Stomach smooth muscle (tissue), 2 donors: ENCODE data around the gene OXT.

ENCODE experiments used
- H3K27ac ChIP-seq: one replicate; pipeline ENCODE4 v1.7.0; 2013; ENCODE audit warnings: mild to moderate bottlenecking, low read length, inconsistent platforms
- H3K27me3 ChIP-seq, 2 donors: one replicate each; pipeline ENCODE4 v1.7.0; 2013; ENCODE audit warnings: low read length in 2 of 2; ENCODE audit not compliant: insufficient read depth in 2 of 2, control insufficient read depth in 1 of 2
- H3K36me3 ChIP-seq, 2 donors: one replicate each; pipeline ENCODE4 v1.7.0; 2013; ENCODE audit warnings: low read length in 2 of 2; ENCODE audit not compliant: control insufficient read depth in 2 of 2, insufficient read depth in 2 of 2
- H3K4me1 ChIP-seq: one replicate; pipeline ENCODE4 v1.7.0; 2013; ENCODE audit warnings: low read length; ENCODE audit not compliant: control insufficient read depth, insufficient read depth
- H3K4me3 ChIP-seq, 2 donors: one replicate each; pipeline ENCODE4 v1.7.0; 2013; ENCODE audit warnings: low read length in 2 of 2
- H3K9ac ChIP-seq, 2 donors: one replicate each; pipeline ENCODE4 v1.7.0; 2013; ENCODE audit warnings: low read length in 2 of 2, mild to moderate bottlenecking in 1 of 2
- H3K9me3 ChIP-seq, 2 donors: one replicate each; pipeline ENCODE4 v1.7.0; 2013; ENCODE audit warnings: low read length in 2 of 2; ENCODE audit not compliant: control insufficient read depth in 2 of 2
- donor health status: healthy.
- donor health status: Pancreatic carcinoma.

OXT gene

GRCh38 chr20:3105256-3106137, 34.1 kb downstream of the OXT start:
- Histone ChIP-seq H3K4me1 (no peaks in the 10 kb centered on the region), H3K27me3 (no peaks in the 10 kb centered on the region), H3K9ac (no peak overlapping the region), H3K36me3 (peaks cover 4 to 17% of the 10 kb centered on the region in 2 donors), H3K4me3 (no peak overlapping the region), H3K27ac (no peak overlapping the region), H3K9me3 (no peaks in the 10 kb centered on the region)

GRCh38 chr20:3106185-3106584, 34.8 kb downstream of the OXT start:
- H3K36me3 ChIP-seq = peaks cover 4 to 17% of the 10 kb centered on the region in 2 donors
- no peaks in the 10 kb centered on the region for H3K27me3 ChIP-seq
- H3K9ac ChIP-seq = no peak overlapping the region
- H3K4me3 ChIP-seq = no peak overlapping the region
- H3K4me1 ChIP-seq = no peaks in the 10 kb centered on the region
- H3K9me3 ChIP-seq = no peaks in the 10 kb centered on the region
- no peak overlapping the region for H3K27ac ChIP-seq

GRCh38 chr20:3106658-3107463, 35.4 kb downstream of the OXT start:
- Histone ChIP-seq H3K4me1 (peaks cover 2% of the 10 kb centered on the region), H3K27me3 (no peaks in the 10 kb centered on the region), H3K36me3 (peaks cover 4 to 17% of the 10 kb centered on the region in 2 donors), H3K27ac (no peak overlapping the region), H3K9me3 (no peaks in the 10 kb centered on the region), H3K9ac (no peak overlapping the region), H3K4me3 (no peak overlapping the region)

GRCh38 chr20:3107464-3108025, 36.1 kb downstream of the OXT start:
- peaks cover 4 to 17% of the 10 kb centered on the region in 2 donors for H3K36me3 ChIP-seq
- no peaks in the 10 kb centered on the region for H3K9me3 ChIP-seq
- no peak overlapping the region for H3K9ac ChIP-seq

GRCh38 chr20:3109350-3110302, 38.2 kb downstream of the OXT start:
- no peak overlapping the region for H3K27ac ChIP-seq
- H3K4me3 ChIP-seq = no peak overlapping the region
- H3K9ac ChIP-seq = no peak overlapping the region
- H3K27me3 ChIP-seq = no peaks in the 10 kb centered on the region
- H3K9me3 ChIP-seq = no peaks in the 10 kb centered on the region
- H3K36me3 ChIP-seq = peaks cover 4 to 27% of the 10 kb centered on the region in 2 donors
- H3K4me1 ChIP-seq = peaks cover 3% of the 10 kb centered on the region

More at GRCh38 chr20:3107464-3108025, 36.1 kb downstream of the OXT start:
- H3K4me3 ChIP-seq = no peak overlapping the region
- H3K27me3 ChIP-seq = no peaks in the 10 kb centered on the region
- H3K4me1 ChIP-seq = peaks cover 3% of the 10 kb centered on the region
- H3K27ac ChIP-seq = no peak overlapping the region

- H3K36me3 ChIP-seq = peaks cover 4 to 30% of the 10 kb centered on the region in 2 donors
- H3K9me3 ChIP-seq = no peaks in the 10 kb centered on the region
- peaks cover 8% of the 10 kb centered on the region for H3K4me1 ChIP-seq
- no peaks in the 10 kb centered on the region for H3K27me3 ChIP-seq
- H3K27ac ChIP-seq = no peak overlapping the region
- H3K4me3 ChIP-seq = no peak overlapping the region
- H3K9ac ChIP-seq = no peak overlapping the region
Measured at GRCh38 chr20:3111507-3111906, 40.1 kb downstream of the OXT start.

- no peak overlapping the region for H3K4me3 ChIP-seq
- no peak overlapping the region for H3K9ac ChIP-seq
- peaks cover 2 to 30% of the 10 kb centered on the region in 2 donors for H3K36me3 ChIP-seq
- H3K9me3 ChIP-seq = no peaks in the 10 kb centered on the region
- H3K4me1 ChIP-seq = peaks cover 8% of the 10 kb centered on the region
- no peak overlapping the region for H3K27ac ChIP-seq
- no peaks in the 10 kb centered on the region for H3K27me3 ChIP-seq
Measured at GRCh38 chr20:3111995-3112394, 40.6 kb downstream of the OXT start.

- Histone ChIP-seq H3K4me1 (peaks cover 8% of the 10 kb centered on the region), H3K4me3 (no peak overlapping the region), H3K9me3 (no peaks in the 10 kb centered on the region), H3K9ac (no peak overlapping the region), H3K27ac (no peak overlapping the region), H3K36me3 (peaks cover 2 to 16% of the 10 kb centered on the region in 2 donors), H3K27me3 (no peaks in the 10 kb centered on the region)
Measured at GRCh38 chr20:3115190-3116107, 44.0 kb downstream of the OXT start.

GRCh38 chr20:3116341-3116740, 44.9 kb downstream of the OXT start:
- Histone ChIP-seq H3K36me3 (peaks cover 9 to 24% of the 10 kb centered on the region in 2 donors), H3K9ac (no peak overlapping the region), H3K4me3 (no peak overlapping the region), H3K4me1 (peaks cover 8% of the 10 kb centered on the region), H3K27ac (no peak overlapping the region), H3K9me3 (no peaks in the 10 kb centered on the region), H3K27me3 (no peaks in the 10 kb centered on the region)
